ENCODE data around the gene ST3GAL5.

GRCh38 chr2:85862426-85862825, 26.4 kb downstream of the ST3GAL5 start:
- TF ChIP-seq, protein P1, sequence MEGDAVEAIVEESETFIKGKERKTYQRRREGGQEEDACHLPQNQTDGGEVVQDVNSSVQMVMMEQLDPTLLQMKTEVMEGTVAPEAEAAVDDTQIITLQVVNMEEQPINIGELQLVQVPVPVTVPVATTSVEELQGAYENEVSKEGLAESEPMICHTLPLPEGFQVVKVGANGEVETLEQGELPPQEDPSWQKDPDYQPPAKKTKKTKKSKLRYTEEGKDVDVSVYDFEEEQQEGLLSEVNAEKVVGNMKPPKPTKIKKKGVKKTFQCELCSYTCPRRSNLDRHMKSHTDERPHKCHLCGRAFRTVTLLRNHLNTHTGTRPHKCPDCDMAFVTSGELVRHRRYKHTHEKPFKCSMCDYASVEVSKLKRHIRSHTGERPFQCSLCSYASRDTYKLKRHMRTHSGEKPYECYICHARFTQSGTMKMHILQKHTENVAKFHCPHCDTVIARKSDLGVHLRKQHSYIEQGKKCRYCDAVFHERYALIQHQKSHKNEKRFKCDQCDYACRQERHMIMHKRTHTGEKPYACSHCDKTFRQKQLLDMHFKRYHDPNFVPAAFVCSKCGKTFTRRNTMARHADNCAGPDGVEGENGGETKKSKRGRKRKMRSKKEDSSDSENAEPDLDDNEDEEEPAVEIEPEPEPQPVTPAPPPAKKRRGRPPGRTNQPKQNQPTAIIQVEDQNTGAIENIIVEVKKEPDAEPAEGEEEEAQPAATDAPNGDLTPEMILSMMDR (IDR thresholded peaks at IDR 0.05): no peak
- TF ChIP-seq EP300 (IDR thresholded peaks at IDR 0.05; ENCODE audit: low read depth): no peak
